Neural progenitor cell (in vitro differentiated cells): Measurements from ENCODE around the gene FECH. TPM values are rescaled to one million over a fixed set of nuclear protein-coding genes. Genes with fewer than 3 reads are reported as not detected.

Experiments
- DNase-seq: peaks from one replicate; pipeline ENCODE4 v3.0.0-alpha.2; 2016; ENCODE audit warnings: low spot score
- H2AFZ ChIP-seq: fragments of 200-600 bp; sonication (generic); replicated peaks from 2 replicates; pipeline ENCODE4 v1.6.1; 2016; ENCODE audit warnings: antibody characterized with exemption
- H3F3A ChIP-seq: fragments of 200-600 bp; sonication (generic); 2 replicates; pipeline ENCODE4 v1.6.1; 2016; ENCODE audit warnings: antibody characterized with exemption, low read depth
- H3K27ac ChIP-seq: fragments of 200-600 bp; sonication (generic); 2 replicates; pipeline ENCODE4 v1.5.1; 2016; ENCODE audit warnings: mild to moderate bottlenecking
- H3K27me3 ChIP-seq: fragments of 200-600 bp; sonication (generic); 2 replicates; pipeline ENCODE4 v1.6.1; 2016; ENCODE audit warnings: mild to moderate bottlenecking, moderate library complexity
- H3K36me3 ChIP-seq: fragments of 200-600 bp; sonication (generic); 2 replicates; pipeline ENCODE4 v1.5.1; 2016
- H3K4me1 ChIP-seq: fragments of 200-600 bp; sonication (generic); 2 replicates; pipeline ENCODE4 v1.6.1; 2016; ENCODE audit warnings: mixed run types
- H3K4me2 ChIP-seq: fragments of 200-600 bp; sonication (generic); 2 replicates; pipeline ENCODE4 v1.6.1; 2016
- H3K4me3 ChIP-seq: fragments of 200-600 bp; sonication (generic); 2 replicates; pipeline ENCODE4 v1.5.1; 2016
- H3K79me2 ChIP-seq: fragments of 200-600 bp; sonication (generic); 2 replicates; pipeline ENCODE4 v1.6.1; 2016; ENCODE audit warnings: low read depth
- H3K9ac ChIP-seq: fragments of 200-600 bp; sonication (generic); 2 replicates; pipeline ENCODE4 v1.6.1; 2016
- H3K9me3 ChIP-seq: fragments of 200-600 bp; sonication (generic); 2 replicates; pipeline ENCODE4 v1.5.1; 2016; ENCODE audit warnings: low read depth
- H4K20me1 ChIP-seq: fragments of 200-600 bp; sonication (generic); 2 replicates; pipeline ENCODE4 v1.6.1; 2016; ENCODE audit warnings: low read depth
- H3K27ac Mint-ChIP-seq: 3 replicates; pipeline ENCODE4 v1.8.0; 2021; ENCODE audit warnings: mixed read lengths
- H3K27me3 Mint-ChIP-seq: 2 replicates; pipeline ENCODE4 v1.8.0; 2022; ENCODE audit warnings: low read depth, mild to moderate bottlenecking, inconsistent platforms, moderate library complexity, mixed read lengths; ENCODE audit not compliant: insufficient read depth
- H3K36me3 Mint-ChIP-seq: 3 replicates; pipeline ENCODE4 v1.8.0; 2021; ENCODE audit warnings: mixed read lengths
- H3K4me1 Mint-ChIP-seq: 3 replicates; pipeline ENCODE4 v1.8.0; 2021; ENCODE audit warnings: mixed read lengths
- H3K4me3 Mint-ChIP-seq: 3 replicates; pipeline ENCODE4 v1.8.0; 2021; ENCODE audit warnings: mild to moderate bottlenecking, moderate library complexity, mixed read lengths
- H3K9me3 Mint-ChIP-seq: 3 replicates; pipeline ENCODE4 v1.8.0; 2020; ENCODE audit warnings: mixed read lengths
- EZH2 ChIP-seq: fragments of 200-600 bp; sonication (generic); IDR thresholded peaks from 2 replicates; pipeline ENCODE4 v1.6.1; 2017; ENCODE audit warnings: antibody characterized with exemption, mild to moderate bottlenecking, moderate library complexity
- EZH2phosphoT487 ChIP-seq: fragments of 200-600 bp; sonication (generic); IDR thresholded peaks from 2 replicates; pipeline ENCODE4 v1.6.1; 2017; ENCODE audit warnings: antibody characterized with exemption
- total RNA-seq: library from RNA; depleted of rRNA; stranded (reverse); fragments of >200 nt; gene quantifications from 2 replicates; pipeline ENCODE4 v1.2.3, GENCODE V29; 2015; ENCODE audit warnings: low replicate concordance
- TF ChIP-seq, protein P1 (sequence below): fragments of 200-600 bp; sonication (generic); IDR thresholded peaks from 2 replicates; pipeline ENCODE4 v1.5.1; 2017; ENCODE audit warnings: antibody characterized with exemption, mild to moderate bottlenecking

Gene FECH
- total RNA-seq, 1 donor from 2014 or later: 16.4 TPM

GRCh38 chr18:57589161-57589560, 2.7 kb upstream of the FECH start:
- Mint-ChIP-seq H3K27me3 (no peaks in the 10 kb centered on the region), H3K4me1 (peaks cover 17% of the 10 kb centered on the region), H3K4me3 (no peak overlapping the region), H3K36me3 (no peaks in the 10 kb centered on the region), H3K9me3 (no peaks in the 10 kb centered on the region), H3K27ac (no peak overlapping the region)
- Histone ChIP-seq H3K4me1 (peaks cover 10% of the 10 kb centered on the region), H3K27ac (no peak overlapping the region), H3F3A (peaks cover 21% of the 10 kb centered on the region), H3K4me3 (no peak overlapping the region), H4K20me1 (peaks cover 3% of the 10 kb centered on the region), H3K9ac (no peak overlapping the region), H3K4me2 (no peak overlapping the region), H3K27me3 (no peaks in the 10 kb centered on the region), H3K36me3 (no peaks in the 10 kb centered on the region), H2AFZ (no peak overlapping the region), H3K9me3 (no peaks in the 10 kb centered on the region), H3K79me2 (no peaks in the 10 kb centered on the region)
- no peak for DNase-seq
- TF ChIP-seq, protein P1, sequence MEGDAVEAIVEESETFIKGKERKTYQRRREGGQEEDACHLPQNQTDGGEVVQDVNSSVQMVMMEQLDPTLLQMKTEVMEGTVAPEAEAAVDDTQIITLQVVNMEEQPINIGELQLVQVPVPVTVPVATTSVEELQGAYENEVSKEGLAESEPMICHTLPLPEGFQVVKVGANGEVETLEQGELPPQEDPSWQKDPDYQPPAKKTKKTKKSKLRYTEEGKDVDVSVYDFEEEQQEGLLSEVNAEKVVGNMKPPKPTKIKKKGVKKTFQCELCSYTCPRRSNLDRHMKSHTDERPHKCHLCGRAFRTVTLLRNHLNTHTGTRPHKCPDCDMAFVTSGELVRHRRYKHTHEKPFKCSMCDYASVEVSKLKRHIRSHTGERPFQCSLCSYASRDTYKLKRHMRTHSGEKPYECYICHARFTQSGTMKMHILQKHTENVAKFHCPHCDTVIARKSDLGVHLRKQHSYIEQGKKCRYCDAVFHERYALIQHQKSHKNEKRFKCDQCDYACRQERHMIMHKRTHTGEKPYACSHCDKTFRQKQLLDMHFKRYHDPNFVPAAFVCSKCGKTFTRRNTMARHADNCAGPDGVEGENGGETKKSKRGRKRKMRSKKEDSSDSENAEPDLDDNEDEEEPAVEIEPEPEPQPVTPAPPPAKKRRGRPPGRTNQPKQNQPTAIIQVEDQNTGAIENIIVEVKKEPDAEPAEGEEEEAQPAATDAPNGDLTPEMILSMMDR: no peak
- TF ChIP-seq EZH2phosphoT487 (no peak), EZH2 (no peak)

DNA sequence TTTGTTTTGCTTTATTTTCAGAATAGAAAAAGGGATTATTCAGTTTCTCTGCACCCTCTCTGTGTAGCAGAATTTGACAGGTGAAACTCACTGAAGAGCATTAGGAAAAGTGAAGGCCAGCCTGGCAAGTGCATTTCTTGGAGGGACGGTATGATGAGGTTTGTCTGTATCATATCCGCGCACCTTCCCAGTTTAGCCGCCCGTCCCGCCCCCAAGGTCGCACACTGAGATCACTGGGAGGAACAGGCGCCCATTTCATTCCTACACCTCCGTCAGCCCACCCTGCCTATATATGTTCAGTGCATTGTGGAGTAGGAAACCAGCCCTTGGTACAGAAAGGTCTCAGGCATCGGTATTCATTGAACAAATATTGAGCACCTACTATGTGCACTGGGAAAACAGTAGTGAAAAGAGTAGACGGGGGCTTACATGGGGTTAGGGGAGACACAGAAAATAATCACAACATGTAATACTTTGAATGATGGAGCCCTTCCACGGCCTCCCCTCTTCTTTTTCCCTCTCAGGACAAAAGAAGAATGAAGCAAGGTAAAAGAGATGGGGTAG, 678 bp upstream of the FECH start:
- TF ChIP-seq EZH2 (no peak), EZH2phosphoT487 (peak; percentile 21)
- Histone ChIP-seq H3K9ac (no peak overlapping the region), H3K27me3 (no peaks in the 10 kb centered on the region), H3K9me3 (no peaks in the 10 kb centered on the region), H4K20me1 (peaks cover 3% of the 10 kb centered on the region), H2AFZ (peak overlapping the region; percentile 87), H3K4me1 (peaks cover 10% of the 10 kb centered on the region), H3K36me3 (no peaks in the 10 kb centered on the region), H3F3A (peaks cover 21% of the 10 kb centered on the region), H3K27ac (no peak overlapping the region), H3K4me2 (peak overlapping the region; percentile 88), H3K4me3 (peak overlapping the region; percentile 76), H3K79me2 (no peaks in the 10 kb centered on the region)
- DNase-seq: no peak
- Mint-ChIP-seq H3K4me1 (peaks cover 17% of the 10 kb centered on the region), H3K4me3 (peak overlapping the region; percentile 89), H3K27ac (no peak overlapping the region), H3K36me3 (peaks cover 4% of the 10 kb centered on the region), H3K27me3 (no peaks in the 10 kb centered on the region), H3K9me3 (no peaks in the 10 kb centered on the region)

- peak; percentile 38 for DNase-seq
- H3K27me3 ChIP-seq: no peaks in the 10 kb centered on the region
- Mint-ChIP-seq H3K27ac (no peak overlapping the region), H3K27me3 (no peaks in the 10 kb centered on the region), H3K36me3 (peaks cover 7% of the 10 kb centered on the region), H3K4me3 (peak overlapping the region; percentile 88), H3K4me1 (peaks cover 17% of the 10 kb centered on the region), H3K9me3 (no peaks in the 10 kb centered on the region)
- H3K79me2 ChIP-seq: no peaks in the 10 kb centered on the region
- peaks cover 10% of the 10 kb centered on the region for H3K4me1 ChIP-seq
- no peaks in the 10 kb centered on the region for H3K9me3 ChIP-seq
- H3K27ac ChIP-seq: no peak overlapping the region
- H3F3A ChIP-seq: peaks cover 21% of the 10 kb centered on the region
- peak overlapping the region; percentile 76 for H3K4me3 ChIP-seq
- no peaks in the 10 kb centered on the region for H3K36me3 ChIP-seq
- H2AFZ ChIP-seq: peak overlapping the region; percentile 87
- H3K4me2 ChIP-seq: peak overlapping the region; percentile 88
- TF ChIP-seq EZH2phosphoT487: no peak
- no peak for TF ChIP-seq EZH2
- TF ChIP-seq, protein P1: no peak
- peaks cover 3% of the 10 kb centered on the region for H4K20me1 ChIP-seq
- no peak overlapping the region for H3K9ac ChIP-seq
Observed at GRCh38 chr18:57585855-57586250, 649 bp downstream of the FECH start.

DNA sequence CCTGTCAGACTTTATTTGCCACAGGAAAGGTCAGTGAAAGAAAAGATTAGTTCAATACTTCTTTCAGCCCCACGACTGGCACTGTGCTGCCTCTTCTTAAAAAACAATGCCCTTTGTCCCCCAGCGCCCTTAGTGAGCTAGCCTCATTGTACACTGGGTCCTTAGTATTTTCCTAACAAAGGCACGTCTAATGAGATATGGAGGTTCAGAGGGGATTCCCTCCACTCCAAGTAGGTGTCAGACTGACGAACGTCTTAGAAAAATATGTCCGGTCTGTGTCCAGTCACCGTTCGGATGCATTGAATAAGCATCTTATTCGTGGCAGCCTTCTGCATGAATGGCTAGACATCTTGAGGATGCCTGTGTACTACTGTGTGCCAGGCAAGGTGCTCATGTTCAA, 1.1 kb downstream of the FECH start:
- no peak overlapping the region for H3K27ac Mint-ChIP-seq

More for the DNA sequence above, 1.1 kb downstream of the FECH start:
- Histone ChIP-seq H3K4me3 (peak overlapping the region; percentile 76), H2AFZ (no peak overlapping the region), H3K4me2 (peak overlapping the region; percentile 88), H4K20me1 (peaks cover 3% of the 10 kb centered on the region), H3K36me3 (no peaks in the 10 kb centered on the region), H3K27me3 (no peaks in the 10 kb centered on the region), H3K9ac (no peak overlapping the region), H3K4me1 (peaks cover 10% of the 10 kb centered on the region), H3K27ac (no peak overlapping the region), H3K79me2 (no peaks in the 10 kb centered on the region), H3K9me3 (no peaks in the 10 kb centered on the region), H3F3A (peaks cover 21% of the 10 kb centered on the region)
- H3K36me3 Mint-ChIP-seq: peaks cover 9% of the 10 kb centered on the region
- peak overlapping the region; percentile 88 for H3K4me3 Mint-ChIP-seq
- peak; percentile 82 for DNase-seq
- TF ChIP-seq EZH2: no peak
- TF ChIP-seq, protein P1: no peak
- no peak for TF ChIP-seq EZH2phosphoT487
- H3K27me3 Mint-ChIP-seq: no peaks in the 10 kb centered on the region
- H3K4me1 Mint-ChIP-seq: peaks cover 17% of the 10 kb centered on the region
- no peaks in the 10 kb centered on the region for H3K9me3 Mint-ChIP-seq
